Measurements from ENCODE around the gene EXOC8. TPM values are rescaled to one million over a fixed set of nuclear protein-coding genes. Genes with fewer than 3 reads are reported as not detected.

The EXOC8 gene
- total RNA-seq, 1 experiment from 2014 or later, result 9.9 TPM

DNA sequence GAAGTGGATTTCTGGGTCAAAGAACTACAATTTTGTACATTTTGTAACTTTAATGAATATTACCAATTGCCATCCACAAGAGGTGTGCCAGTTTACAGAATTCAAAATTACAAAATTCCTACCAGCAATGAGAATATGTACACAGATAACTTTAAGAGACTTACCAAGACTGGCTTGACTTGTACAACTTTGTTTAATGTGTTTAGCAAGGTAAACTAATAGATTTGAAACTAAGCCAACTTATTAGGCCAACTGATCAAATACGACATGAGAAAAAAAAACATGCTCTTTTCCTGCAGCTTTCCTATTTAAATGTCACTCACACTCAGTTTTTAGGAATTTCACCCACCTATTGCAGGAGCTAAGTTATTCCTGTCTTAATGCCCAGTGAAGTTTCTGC lies 11.4 kb downstream of the EXOC8 start:
- DNase-seq (ENCODE audit: low read depth), result no peak
- in situ Hi-C loops (cut with HindIII; ENCODE audit: low pct_unique_long_range_greater_than_20kb, low sequenced_read_pairs), result no loop called here

DNA sequence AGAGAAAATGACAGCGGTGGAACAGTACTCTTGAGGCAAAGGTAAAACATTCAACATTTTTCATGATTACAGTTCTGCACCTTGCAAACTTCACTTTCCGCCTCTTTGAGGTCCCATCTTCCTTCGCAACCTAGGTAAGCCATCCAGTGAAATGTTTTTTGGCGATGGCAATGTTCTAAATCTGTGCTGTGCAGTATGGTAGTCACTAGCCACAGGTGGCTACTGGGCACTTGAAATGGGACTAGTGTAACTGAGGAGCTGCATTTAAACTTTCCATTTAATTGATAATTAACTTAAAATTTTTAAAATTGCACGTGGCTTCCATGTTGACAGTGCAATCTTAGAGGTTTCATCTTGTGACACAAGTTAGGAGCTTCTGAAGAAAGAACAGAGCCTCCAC lies 13.0 kb downstream of the EXOC8 start:
- no peak for DNase-seq (ENCODE audit: low read depth)
- in situ Hi-C loops (cut with HindIII; ENCODE audit: low pct_unique_long_range_greater_than_20kb, low sequenced_read_pairs), result no loop called here

GRCh38 chr1:231322880-231323530 lies 14.6 kb downstream of the EXOC8 start:
- in situ Hi-C loops (cut with HindIII; ENCODE audit: low pct_unique_long_range_greater_than_20kb, low sequenced_read_pairs), result no loop called here
- DNase-seq (ENCODE audit: low read depth), result no peak

- no peak for DNase-seq (ENCODE audit: low read depth)
- in situ Hi-C loops (cut with HindIII; ENCODE audit: low pct_unique_long_range_greater_than_20kb, low sequenced_read_pairs), result no loop called here
Observed at GRCh38 chr1:231319080-231319479, 18.6 kb downstream of the EXOC8 start.

DNA sequence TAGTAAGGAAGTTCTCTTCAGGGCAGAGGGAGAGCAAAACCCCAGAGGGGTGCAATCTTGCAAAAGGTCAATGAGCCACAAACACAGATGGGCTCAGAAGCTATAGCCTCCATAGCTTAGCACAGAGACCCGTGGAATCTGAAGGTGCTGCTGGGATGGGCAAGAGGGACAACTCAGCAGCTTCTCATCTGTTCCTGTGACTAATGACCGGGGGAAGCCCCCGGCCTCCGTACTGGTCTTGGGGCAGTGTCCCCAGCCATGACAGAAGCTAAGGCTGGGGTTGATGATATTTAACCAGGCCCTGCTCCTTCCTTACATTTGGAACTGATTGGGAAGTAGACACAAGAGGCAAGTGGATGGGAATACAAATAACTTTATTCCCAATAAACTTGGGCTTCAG lies 19.1 kb downstream of the EXOC8 start:
- in situ Hi-C loops (cut with HindIII; ENCODE audit: low pct_unique_long_range_greater_than_20kb, low sequenced_read_pairs), result no loop called here
- no peak for DNase-seq (ENCODE audit: low read depth)

- in situ Hi-C loops (cut with HindIII; ENCODE audit: low pct_unique_long_range_greater_than_20kb, low sequenced_read_pairs), result no loop called here
- DNase-seq (ENCODE audit: low read depth), result no peak
Observed at GRCh38 chr1:231318015-231318355, 19.7 kb downstream of the EXOC8 start.

GRCh38 chr1:231317306-231318014 lies 20.2 kb downstream of the EXOC8 start:
- no peak for DNase-seq (ENCODE audit: low read depth)
- in situ Hi-C loops (cut with HindIII; ENCODE audit: low pct_unique_long_range_greater_than_20kb, low sequenced_read_pairs), result no loop called here

DNA sequence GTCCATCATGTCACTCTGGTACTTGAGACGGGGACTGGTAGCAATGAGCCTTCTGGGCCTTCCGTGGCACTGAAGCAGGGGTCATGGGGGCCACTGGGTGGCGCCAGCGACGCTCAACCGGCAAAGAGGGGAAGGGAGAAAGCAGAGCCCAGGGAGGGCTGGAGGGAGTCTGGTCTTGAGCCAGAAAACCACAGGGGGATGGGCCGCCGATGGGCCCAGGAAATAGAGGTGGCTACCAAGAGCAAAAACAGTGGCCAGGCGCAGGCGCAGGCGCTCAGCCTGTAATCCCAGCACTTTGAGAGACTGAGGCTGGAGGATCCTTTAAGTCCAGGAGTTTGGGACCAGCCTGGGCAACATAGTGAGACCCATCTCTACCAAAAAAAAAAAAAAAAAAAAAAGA lies 21.8 kb downstream of the EXOC8 start:
- in situ Hi-C loops (cut with HindIII; ENCODE audit: low pct_unique_long_range_greater_than_20kb, low sequenced_read_pairs), result no loop called here
- DNase-seq (ENCODE audit: low read depth), result peak; percentile 27

GRCh38 chr1:231313661-231314060 lies 24.0 kb downstream of the EXOC8 start:
- in situ Hi-C loops (cut with HindIII; ENCODE audit: low pct_unique_long_range_greater_than_20kb, low sequenced_read_pairs), result no loop called here
- no peak for DNase-seq (ENCODE audit: low read depth)

DNA sequence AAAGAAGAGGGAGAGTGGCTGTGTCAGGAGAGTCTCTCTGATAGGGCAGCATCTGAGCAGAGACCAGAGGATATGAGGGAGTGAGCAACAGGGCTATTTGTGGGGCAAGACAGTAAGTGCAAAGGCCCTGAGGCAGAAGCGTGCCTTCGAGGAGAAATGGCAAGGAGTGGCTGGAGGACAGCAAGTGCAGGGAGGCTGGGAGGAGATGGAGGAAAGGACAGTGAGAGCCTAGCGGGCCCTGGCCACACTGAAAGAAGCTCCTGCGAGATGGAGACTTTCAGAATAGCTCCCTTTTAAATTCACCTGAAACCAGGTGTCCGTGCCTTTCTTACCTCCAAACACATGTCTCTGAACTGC lies 25.2 kb downstream of the EXOC8 start:
- no peak for DNase-seq (ENCODE audit: low read depth)
- in situ Hi-C loops (cut with HindIII; ENCODE audit: low pct_unique_long_range_greater_than_20kb, low sequenced_read_pairs), result no loop called here

DNA sequence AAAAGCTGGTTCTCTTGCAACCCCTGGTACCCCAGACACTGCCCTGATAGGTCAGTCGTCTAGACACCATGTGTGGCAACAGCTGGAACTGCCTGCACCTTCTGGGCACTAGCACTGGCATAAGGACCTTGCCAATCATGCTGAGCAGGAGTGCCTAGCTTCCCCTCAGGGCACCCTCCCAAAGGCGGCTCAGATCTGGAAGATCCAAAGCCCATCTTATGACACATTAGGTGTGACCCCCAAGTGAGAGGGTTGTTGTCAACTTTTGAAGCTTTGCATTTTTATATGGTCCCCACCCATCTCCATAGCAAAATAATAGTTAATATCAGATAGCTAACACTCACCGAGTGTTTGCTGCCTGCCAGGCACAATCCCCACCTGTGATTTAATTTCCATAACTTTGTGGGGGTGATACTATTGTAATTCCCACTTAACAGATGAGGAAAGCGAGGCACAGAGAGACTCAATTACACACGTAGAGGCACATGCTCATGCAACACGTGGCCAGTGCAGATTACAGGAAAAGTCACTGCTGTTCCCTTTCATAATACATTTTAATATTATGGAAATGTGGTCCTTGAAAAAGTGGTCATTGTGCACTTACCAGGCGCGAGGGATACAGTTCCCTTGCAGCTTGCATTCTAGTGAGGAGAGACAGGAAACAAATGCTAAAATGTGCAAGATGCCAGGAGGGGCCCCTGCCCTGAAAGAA lies 25.8 kb downstream of the EXOC8 start:
- no peak for DNase-seq (ENCODE audit: low read depth)
- in situ Hi-C loops (cut with HindIII; ENCODE audit: low pct_unique_long_range_greater_than_20kb, low sequenced_read_pairs), result no loop called here

DNA sequence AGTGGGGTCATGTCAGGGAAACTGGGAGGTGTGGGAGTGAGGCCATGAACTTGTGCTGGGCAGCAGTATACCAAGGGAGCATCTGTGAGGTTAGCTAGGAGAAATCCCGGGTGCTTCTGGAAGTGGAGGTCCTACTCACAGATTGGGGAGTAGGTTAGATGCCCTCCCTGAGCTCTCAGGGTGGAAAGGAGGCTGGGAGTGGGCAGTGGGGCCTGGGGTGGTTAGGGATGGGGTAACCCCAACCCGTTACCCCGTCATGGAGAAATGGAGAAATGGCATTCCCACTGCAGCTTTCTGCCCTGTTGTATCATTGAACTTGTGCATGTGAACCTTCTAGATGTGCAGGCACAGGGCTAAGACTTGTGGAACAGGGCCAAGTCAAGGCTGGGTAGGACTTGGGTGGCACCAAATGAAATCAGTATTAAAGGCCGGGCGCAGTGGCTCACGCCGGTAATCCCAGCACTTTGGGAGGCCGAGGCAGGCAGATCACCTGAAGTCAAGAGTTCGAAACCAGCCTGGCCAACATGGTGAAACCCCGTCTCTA lies 27.2 kb downstream of the EXOC8 start:
- no peak for DNase-seq (ENCODE audit: low read depth)
- in situ Hi-C loops (cut with HindIII; ENCODE audit: low pct_unique_long_range_greater_than_20kb, low sequenced_read_pairs), result no loop called here

GRCh38 chr1:231301990-231302389 lies 35.7 kb downstream of the EXOC8 start:
- in situ Hi-C loops (cut with HindIII; ENCODE audit: low pct_unique_long_range_greater_than_20kb, low sequenced_read_pairs), result no loop called here
- DNase-seq (ENCODE audit: low read depth), result no peak

DNA sequence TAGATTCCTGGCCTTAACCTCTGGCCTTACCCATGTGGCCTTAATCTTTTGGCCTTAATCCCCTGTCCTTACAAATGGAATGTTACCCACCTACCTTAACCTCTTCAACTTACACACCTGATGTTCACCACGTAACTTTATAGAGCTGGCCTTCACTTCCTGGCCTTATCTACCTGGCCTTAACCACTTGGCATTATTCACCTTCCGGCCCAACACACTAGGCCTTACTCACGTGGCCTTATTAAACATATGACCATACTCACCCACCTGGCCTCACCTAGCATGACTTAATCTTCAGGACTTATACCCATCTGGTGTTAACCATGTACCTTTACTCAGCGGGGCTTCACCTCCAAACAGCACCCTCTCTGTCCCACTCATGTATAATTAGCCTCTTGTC lies 41.7 kb downstream of the EXOC8 start:
- DNase-seq (ENCODE audit: low read depth), result no peak
- in situ Hi-C loops (cut with HindIII; ENCODE audit: low pct_unique_long_range_greater_than_20kb, low sequenced_read_pairs), result no loop called here

DNA sequence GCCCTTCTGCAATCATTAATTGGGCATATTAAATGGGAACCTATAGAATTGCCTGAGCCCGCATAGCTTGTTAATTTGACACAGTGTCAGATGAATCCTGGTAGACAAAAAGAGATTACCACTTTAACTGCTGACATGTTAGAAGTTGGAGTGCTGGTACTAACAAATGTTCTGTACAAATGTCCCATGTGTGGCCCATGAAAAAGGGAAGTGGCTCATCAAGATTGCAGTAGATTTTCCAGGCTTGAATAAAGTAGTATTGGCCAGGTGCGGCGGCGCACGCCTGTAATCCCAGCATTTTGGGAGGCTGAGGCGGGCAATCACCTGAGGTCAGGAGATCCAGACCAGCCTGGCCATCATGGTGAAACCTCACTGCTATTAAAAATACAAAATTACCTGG lies 51.0 kb downstream of the EXOC8 start:
- DNase-seq (ENCODE audit: low read depth), result no peak
- in situ Hi-C loops (cut with HindIII; ENCODE audit: low pct_unique_long_range_greater_than_20kb, low sequenced_read_pairs), result no loop called here

- no peak for DNase-seq (ENCODE audit: low read depth)
- in situ Hi-C loops (cut with HindIII; ENCODE audit: low pct_unique_long_range_greater_than_20kb, low sequenced_read_pairs), result no loop called here
Observed at GRCh38 chr1:231284441-231284840, 53.2 kb downstream of the EXOC8 start.
